Fibroblast of lung (primary cell): Measurements from ENCODE around the gene ADORA1.

ENCODE experiments used
- CTCF ChIP-seq, 2 donors: IDR thresholded peaks in 1 of 2; conservative IDR thresholded peaks in 1 of 2; 1 replicate in 1 of 2; 2 replicates in 1 of 2; pipeline ENCODE4 v1.5.1; 2011 to 2012; ENCODE audit warnings: low read length in 2 of 2, control low read depth in 1 of 2, inconsistent platforms in 1 of 2, low read depth in 1 of 2, mild to moderate bottlenecking in 1 of 2
- EZH2 ChIP-seq: IDR thresholded peaks from 2 replicates; pipeline ENCODE4 v1.5.1; 2012; ENCODE audit warnings: low read length, control low read depth, mild to moderate bottlenecking; ENCODE audit errors: missing control alignments

- TF ChIP-seq CTCF (conservative IDR thresholded peaks at IDR 0.05 in 1 of 2, IDR thresholded peaks at IDR 0.05 in 1 of 2; ENCODE audit: low read depth in 1 of 2, low read length in 2 of 2) (no peak), EZH2 (no peak)
These were observed 84.3 kb downstream of the ADORA1 start for GRCh38 chr1:203211812-203212211.
